Measurements from ENCODE around the gene PARVG.

Gene PARVG, protein sequence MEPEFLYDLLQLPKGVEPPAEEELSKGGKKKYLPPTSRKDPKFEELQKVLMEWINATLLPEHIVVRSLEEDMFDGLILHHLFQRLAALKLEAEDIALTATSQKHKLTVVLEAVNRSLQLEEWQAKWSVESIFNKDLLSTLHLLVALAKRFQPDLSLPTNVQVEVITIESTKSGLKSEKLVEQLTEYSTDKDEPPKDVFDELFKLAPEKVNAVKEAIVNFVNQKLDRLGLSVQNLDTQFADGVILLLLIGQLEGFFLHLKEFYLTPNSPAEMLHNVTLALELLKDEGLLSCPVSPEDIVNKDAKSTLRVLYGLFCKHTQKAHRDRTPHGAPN

DNA sequence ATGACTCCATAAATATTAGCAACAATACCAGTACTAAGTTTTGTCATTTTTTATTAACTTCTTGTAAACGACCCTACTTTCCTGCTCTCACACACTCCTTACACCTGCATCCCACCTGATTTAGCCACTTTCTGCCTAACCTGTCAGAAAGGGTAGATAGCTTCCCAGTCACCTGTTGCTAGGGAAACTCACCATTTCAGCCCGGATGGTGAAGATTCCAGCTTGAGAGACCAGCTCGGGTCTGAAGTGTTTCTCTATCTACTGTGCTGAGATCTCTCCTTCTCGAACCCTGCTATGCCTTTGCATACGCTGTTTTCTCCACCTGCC, at the start of gene PARVG:
PARVG (plus strand) TSS at position 220 of the 327 bp plus-strand sequence. CDS start 2,405 bp downstream, outside the sequence.
- peak; percentile 34 for DNase-seq

DNA sequence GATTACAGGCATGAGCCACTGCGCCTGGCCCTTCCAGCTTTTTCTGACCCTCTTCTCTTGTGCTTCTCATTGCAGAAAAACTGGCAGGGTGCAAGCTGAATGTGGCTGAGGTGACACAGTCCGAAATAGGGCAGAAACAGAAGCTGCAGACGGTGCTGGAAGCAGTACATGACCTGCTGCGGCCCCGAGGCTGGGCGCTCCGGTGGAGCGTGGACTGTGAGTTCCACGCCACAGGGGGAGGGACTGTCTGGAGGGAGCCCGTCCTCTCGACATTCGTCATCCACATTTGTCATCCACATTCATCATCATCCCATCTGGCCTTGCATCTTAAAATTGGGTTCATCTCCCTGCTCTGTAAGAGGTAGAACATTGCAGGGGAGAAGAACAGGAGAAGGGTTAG, 49.3 kb upstream of the PARVG start:
- DNase-seq (no peak), ATAC-seq (no peak)

More for the DNA sequence above, at the start of gene PARVG:
- ATAC-seq: peak; percentile 25

GRCh38 chr22:44131989-44132685, 48.6 kb upstream of the PARVG start:
- ATAC-seq: no peak
- no peak for DNase-seq

DNA sequence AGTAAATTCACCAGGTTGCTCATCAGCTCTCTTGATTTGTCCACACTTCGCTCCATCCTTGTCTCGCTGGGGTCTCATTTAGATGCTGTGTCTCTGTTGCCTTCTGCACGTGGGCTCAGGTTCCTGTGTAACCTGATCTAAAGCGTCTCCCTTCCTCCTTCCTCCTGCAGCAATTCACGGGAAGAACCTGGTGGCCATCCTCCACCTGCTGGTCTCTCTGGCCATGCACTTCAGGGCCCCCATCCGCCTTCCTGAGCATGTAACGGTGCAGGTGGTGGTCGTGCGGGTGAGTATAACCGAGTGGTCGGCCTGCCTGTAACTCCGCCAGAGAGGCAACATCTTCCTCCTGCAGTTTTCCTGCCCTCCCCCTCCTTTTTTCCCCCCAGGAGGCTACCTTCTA, 48.0 kb upstream of the PARVG start:
- no peak for ATAC-seq

GRCh38 chr22:44133161-44133560, 47.6 kb upstream of the PARVG start:
- no peak for DNase-seq
- ATAC-seq: no peak

More for the DNA sequence above, 48.0 kb upstream of the PARVG start:
- no peak for DNase-seq

DNA sequence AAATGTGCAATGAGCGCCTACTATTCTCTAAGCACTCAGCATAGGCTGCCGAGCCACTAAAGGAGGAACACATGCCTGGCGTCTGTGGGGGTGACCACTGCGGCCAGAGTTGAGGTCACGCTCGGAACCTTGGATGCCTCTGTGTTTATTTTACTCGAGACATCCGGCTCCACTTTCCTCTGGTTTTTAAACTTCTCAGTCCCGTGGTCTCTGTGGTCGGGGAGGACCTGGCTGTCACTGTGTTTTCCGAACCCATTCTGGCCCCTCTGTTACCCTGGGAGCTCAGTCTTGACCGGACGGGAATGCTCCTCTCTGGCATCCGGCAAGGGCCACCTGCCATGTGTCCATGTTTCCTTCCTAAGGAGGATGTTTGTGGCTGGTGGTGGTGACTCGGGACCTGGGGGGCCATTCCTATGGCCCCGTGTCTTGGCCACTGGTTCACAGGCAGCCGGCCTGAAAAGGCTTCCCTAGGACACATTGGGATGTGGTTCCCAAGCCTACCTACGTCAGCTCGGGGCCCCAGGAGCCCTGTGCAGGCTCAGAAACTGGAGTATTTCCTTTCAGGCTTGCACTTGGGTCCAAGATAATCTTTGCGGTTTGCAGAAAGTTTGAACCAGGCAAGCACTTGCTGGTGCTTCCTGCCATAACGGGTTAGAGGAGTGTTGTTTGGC, 46.7 kb upstream of the PARVG start:
- no peak for ATAC-seq
- DNase-seq: no peak

DNA sequence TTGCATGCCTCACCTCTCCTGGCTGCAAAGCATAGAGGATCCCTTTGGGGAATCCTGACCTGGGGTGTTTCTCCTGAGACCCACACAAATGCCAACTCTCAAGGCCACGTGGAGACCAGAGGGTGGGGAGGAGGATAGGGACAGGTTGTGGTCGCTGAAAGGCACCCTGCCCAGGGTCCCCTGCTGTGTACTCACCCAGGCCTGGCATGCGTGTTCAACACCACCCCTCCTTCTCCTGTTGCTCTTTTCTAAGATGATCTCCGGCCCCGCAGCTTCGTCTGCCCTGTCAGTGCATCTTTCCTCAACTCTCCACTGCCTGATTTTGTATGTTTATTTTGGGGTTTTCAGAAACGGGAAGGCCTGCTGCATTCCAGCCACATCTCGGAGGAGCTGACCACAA, 44.6 kb upstream of the PARVG start:
- no peak for DNase-seq
- ATAC-seq: no peak

- no peak for ATAC-seq
- DNase-seq: no peak
Measured at GRCh38 chr22:44136786-44137185, 43.9 kb upstream of the PARVG start.

DNA sequence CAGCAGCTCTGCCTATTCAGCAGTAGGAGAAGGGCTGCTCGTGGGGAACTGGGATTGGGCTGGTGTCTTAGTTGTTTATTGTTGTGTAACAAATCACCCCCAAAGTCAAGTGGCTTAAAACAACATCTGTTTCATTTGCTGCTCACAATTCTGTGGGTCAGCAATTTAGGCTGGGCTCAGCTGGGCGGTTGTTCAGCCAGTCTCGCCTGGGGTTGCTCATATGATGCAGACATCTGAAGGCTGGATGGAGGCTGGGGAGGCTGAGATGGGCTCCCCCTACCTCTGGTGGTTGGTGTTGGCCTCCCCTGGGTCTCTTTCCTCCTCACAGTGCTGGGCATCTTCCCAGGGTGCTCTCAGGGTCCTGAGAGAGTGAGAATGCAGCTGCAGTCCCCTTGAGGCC, 43.3 kb upstream of the PARVG start:
- no peak for DNase-seq

DNA sequence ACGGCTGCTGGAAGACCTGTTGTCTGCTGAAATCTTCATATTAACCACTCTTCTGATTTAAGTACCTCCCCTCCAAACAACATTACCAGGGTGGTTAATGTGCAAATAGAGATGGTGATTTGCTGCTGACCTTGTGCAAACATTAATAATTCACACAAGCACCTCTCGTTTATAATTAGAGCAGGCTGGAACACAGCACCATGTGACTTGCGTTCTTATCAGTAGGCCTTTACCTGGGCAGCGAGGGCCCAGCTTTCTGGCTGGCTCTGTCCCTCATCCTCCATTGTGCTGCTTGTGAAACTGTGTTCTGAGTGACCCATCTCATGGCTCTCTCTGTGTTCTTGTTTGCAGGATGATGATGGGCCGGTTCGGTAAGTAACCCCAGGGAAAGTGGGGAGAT, 41.0 kb upstream of the PARVG start:
- no peak for DNase-seq
- no peak for ATAC-seq

More for the DNA sequence above, 43.3 kb upstream of the PARVG start:
- ATAC-seq: no peak

DNA sequence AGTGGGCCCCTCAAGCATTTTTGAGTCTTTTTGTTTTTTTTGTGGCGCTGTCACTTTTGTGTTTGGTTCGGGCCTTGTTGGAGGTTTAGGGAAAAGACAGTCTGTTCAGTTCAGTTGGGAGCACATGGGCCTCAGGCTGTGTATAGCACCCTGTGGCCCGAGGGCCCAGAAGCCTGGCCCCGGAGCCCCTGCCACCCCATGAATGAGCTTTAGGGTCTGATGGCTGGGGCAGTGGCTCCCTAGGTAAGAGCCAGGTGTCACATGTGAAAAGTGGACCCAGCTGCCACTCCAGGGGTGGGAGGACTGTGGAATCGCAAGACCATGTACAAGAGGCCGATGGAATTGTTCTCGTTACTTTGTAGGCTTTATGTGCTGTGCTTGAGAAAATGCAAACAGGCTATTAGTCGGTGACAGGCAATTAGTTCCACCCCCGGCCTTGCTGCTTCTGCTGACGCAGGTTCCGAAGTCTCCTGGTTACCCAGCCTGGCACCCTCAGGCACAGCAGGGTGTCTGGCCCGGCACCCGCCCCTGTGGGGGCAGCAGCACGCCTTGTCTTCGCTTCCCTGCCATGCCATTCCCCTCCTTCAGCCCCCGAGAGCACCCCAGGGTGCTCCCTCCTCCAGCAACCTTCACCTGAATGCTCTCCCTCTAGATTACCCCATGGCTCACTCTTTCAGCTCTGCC, 38.2 kb upstream of the PARVG start:
- no peak for ATAC-seq

GRCh38 chr22:44143105-44143474, 37.6 kb upstream of the PARVG start:
- DNase-seq: no peak
- ATAC-seq: no peak

More for the DNA sequence above, 38.2 kb upstream of the PARVG start:
- DNase-seq: no peak

DNA sequence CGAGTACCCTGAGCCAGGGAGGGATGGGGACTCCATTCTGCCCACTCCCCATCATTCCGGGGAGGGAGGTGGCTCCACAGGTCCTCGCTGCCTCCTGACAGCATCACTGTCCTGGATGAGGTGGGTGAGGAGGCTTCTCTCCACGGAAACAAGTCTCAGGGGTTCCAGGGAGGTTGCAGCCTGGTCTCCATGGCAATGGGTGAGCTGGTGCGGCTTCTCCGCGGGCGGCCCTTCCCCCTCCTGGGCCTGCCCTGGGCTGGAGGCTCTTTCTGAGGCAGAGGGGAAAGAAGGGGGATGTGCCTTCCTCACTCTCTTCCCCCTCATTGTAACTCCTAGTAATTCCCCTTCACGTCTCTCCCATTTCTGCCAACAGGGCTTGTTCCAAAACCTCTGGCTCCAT, 37.1 kb upstream of the PARVG start:
- DNase-seq (no peak), ATAC-seq (no peak)

DNA sequence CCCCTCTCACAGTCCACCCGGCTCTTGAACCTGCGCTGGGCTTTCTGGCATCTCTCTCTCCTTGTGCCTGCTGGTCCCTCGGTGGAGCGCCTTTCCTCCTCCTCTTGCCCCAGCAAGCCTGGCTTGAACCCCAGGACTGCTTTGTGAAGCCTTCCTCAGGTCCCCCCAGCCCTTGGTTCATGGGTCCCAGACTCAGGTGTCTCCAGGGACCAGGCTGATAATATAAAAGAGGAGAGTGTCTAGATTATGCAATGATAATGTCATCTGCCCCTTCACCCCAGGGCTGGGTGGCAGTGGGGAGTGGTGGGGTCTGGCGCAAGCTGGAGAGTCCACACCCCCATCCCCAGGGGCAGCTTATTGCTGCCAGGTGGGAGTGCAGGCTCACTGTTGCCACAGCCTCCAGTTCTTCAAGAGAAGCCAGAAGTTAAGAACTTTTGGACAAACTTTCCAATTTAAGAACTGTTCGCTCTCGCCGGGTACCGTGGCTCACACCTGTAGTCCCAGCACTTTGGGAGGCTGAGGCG, 36.6 kb upstream of the PARVG start:
- ATAC-seq: no peak
- no peak for DNase-seq

- DNase-seq (no peak), ATAC-seq (no peak)
Measured at GRCh38 chr22:44145544-44145943, 35.2 kb upstream of the PARVG start.

- DNase-seq (no peak), ATAC-seq (no peak)
Measured at GRCh38 chr22:44146088-44146861, 34.5 kb upstream of the PARVG start.

- DNase-seq (no peak), ATAC-seq (no peak)
Measured at GRCh38 chr22:44147008-44147645, 33.6 kb upstream of the PARVG start.

DNA sequence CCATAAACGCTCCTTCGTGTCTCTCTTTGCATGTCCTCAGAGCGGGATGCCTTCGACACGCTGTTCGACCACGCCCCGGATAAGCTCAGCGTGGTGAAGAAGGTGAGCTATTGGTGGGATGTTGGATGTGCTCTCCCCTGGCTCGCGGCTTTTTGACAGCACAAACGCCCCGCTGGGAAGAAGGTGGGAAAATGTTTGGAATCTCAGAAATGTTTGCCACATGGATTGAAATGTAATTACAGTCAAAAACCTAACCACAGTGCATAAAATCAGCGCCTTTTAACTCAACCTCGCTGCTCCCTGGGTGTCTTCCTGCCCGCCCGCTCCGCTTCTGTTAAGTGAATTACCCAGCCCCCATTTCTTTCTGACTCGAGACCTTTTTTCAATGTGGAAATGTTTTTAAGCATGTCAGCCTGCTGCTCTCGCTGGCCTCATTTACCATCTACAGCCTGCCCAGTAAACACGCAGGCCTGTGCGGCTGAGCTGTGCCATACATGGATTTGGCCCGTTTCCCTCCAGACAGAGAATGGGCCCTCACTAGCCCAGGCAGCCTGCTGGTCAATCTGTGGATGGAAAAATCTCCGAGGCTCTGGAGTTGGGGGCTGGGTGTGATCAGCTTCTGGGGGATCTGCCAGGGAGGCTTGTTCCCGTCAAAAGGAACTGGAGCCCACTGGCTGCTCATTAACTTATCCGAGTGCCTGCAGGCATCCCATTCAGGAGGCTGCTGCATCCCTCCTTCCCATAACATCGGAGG, 32.7 kb upstream of the PARVG start:
- no peak for DNase-seq
- ATAC-seq: no peak

- no peak for DNase-seq
- no peak for ATAC-seq
Measured at GRCh38 chr22:44151676-44152075, 29.0 kb upstream of the PARVG start.

DNA sequence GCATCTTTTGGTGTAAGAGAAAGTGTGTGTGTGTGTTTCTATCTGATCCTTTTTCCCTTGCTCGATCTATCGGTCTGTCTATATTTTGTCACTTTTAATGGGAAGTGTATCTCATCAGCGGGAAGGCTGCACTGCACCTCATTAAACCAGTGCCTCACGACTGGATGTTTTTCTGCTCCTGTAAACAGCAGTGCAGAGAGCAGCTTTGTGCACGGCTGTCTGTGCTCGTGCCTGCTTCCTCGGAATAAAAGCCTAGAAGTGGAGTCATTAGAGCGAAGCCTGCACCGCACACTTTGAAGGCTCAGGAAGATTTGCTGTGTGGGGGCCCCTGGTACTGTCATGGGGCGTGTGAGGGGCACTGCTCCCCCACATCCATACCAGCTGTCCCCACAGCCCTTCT, 27.0 kb upstream of the PARVG start:
- ATAC-seq (no peak), DNase-seq (no peak)

Measured in stimulated activated naive CD8-positive, alpha-beta T cell treated with anti-CD3 and anti-CD28 coated beads, Interleukin-15, Interleukin-2, amounts not matched to agents 100 U/mL and 50 U/mL, for 24 hours (primary cell).